T-helper 1 cell treated with Interleukin-12 subunit alpha and Interleukin-12 subunit beta and Interleukin-4 antibody, amounts not matched to agents 30 μg/mL and 1 μg/mL, for 36 hours (primary cell): ENCODE data around the gene LSAMP.
"Not testable (repeated sequence)": the region's sequence is repeated elsewhere in the genome, so short reads cannot be mapped to it uniquely, and the experiment has no call there.

Experiments
- H3K27ac Mint-ChIP-seq: one replicate; pipeline ENCODE4 v1.8.0; 2021; ENCODE audit warnings: mild to moderate bottlenecking, mixed read lengths
- H3K27me3 Mint-ChIP-seq: one replicate; pipeline ENCODE4 v1.8.0; 2021; ENCODE audit warnings: low read depth, mixed read lengths
- H3K36me3 Mint-ChIP-seq: one replicate; pipeline ENCODE4 v1.8.0; 2021; ENCODE audit warnings: low read depth, mixed read lengths
- H3K4me1 Mint-ChIP-seq: one replicate; pipeline ENCODE4 v1.8.0; 2021; ENCODE audit warnings: low read depth, mixed read lengths
- H3K4me3 Mint-ChIP-seq: one replicate; pipeline ENCODE4 v1.8.0; 2021; ENCODE audit warnings: mild to moderate bottlenecking, moderate library complexity, mixed read lengths
- H3K9me3 Mint-ChIP-seq: one replicate; pipeline ENCODE4 v1.8.0; 2021; ENCODE audit warnings: mixed read lengths

The LSAMP gene

DNA sequence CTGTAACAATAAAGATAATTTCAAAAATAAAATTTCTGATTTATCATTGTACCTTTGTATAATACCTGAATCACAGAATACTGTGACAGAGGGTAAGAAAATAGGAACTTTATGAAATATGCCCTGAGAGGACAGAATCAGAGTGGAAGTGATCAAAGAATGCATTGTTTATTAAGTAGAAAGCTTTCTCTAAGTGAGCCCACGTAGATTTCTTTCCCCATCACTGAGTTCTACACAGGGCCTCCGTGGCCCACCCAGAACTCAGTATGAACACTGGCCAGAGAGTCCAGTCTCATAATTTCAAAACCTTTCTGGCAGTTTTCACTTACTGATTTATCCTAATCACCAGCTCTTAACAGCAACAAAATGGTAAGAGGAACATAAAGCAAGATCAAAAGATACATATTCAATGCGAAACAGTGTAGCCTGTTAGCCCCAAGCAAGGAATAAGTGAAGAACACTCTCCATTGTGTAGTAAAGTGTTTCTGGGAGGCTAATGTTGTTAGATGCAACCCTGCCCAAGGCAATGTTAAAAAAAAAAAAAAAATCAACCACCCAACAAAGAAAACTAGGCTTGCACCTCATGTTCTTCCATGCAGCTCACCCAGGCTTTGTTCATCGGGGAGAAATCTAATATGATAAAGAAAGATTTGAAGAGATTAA is 341.3 kb downstream of the LSAMP start:
- Mint-ChIP-seq H3K27ac (no peak overlapping the region), H3K27me3 (no peaks in the 10 kb centered on the region), H3K4me3 (no peak overlapping the region), H3K36me3 (no peaks in the 10 kb centered on the region), H3K9me3 (no peaks in the 10 kb centered on the region), H3K4me1 (no peaks in the 10 kb centered on the region)

- Mint-ChIP-seq H3K27ac (no peak overlapping the region), H3K4me1 (no peaks in the 10 kb centered on the region), H3K36me3 (no peaks in the 10 kb centered on the region), H3K4me3 (no peak overlapping the region), H3K9me3 (no peaks in the 10 kb centered on the region), H3K27me3 (no peaks in the 10 kb centered on the region)
Measured at GRCh38 chr3:116102037-116102436, 343.2 kb downstream of the LSAMP start.

DNA sequence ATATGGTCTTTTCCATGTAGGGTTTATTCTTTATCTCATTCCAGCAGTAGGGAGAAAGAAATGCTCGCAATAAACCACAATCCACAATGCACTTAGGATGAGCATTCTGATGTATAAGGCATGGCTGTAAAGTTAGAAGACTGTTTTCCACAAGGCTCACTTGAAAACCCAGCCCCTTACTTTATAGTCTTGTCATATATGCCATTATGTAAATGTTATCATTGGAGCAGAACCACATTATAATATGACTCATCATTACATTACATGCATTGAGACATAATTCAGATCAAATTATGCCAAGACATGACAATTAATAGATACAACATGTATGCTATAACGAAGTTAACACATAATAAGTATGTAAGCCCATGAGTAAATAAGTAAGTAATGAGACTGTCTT is 348.1 kb downstream of the LSAMP start:
- Mint-ChIP-seq H3K4me1 (no peaks in the 10 kb centered on the region), H3K4me3 (no peak overlapping the region), H3K9me3 (no peaks in the 10 kb centered on the region), H3K27me3 (no peaks in the 10 kb centered on the region), H3K36me3 (no peaks in the 10 kb centered on the region), H3K27ac (no peak overlapping the region)

- no peak overlapping the region for H3K27ac Mint-ChIP-seq
- H3K36me3 Mint-ChIP-seq, result no peaks in the 10 kb centered on the region
- no peaks in the 10 kb centered on the region for H3K9me3 Mint-ChIP-seq
- H3K4me1 Mint-ChIP-seq, result no peaks in the 10 kb centered on the region
- no peaks in the 10 kb centered on the region for H3K27me3 Mint-ChIP-seq
- no peak overlapping the region for H3K4me3 Mint-ChIP-seq
Measured at GRCh38 chr3:116096631-116097030, 348.7 kb downstream of the LSAMP start.

DNA sequence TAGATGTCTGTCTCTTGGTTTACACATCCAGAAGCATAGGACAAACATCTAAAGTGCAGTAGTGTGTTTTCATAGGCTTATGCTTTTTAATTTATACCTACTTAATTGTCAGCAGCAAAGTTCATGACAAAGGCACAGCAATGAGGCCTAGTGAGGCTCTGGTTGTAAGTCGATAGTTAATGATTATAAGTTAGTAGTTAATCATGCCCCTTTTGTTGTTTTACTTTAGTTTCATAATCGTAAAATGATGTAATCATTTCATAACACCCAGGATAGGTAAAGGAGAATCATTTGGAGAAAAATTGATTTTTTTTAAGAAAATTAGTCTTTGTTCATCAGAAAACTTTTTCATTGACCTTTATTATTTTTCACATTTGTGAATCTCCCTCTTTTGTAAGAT is 351.9 kb downstream of the LSAMP start:
- no peaks in the 10 kb centered on the region for H3K4me1 Mint-ChIP-seq
- H3K27ac Mint-ChIP-seq, result no peak overlapping the region
- no peak overlapping the region for H3K4me3 Mint-ChIP-seq

GRCh38 chr3:116087426-116087825 is 357.9 kb downstream of the LSAMP start:
- no peaks in the 10 kb centered on the region for H3K36me3 Mint-ChIP-seq
- H3K4me1 Mint-ChIP-seq, result no peaks in the 10 kb centered on the region
- no peak overlapping the region for H3K27ac Mint-ChIP-seq
- no peaks in the 10 kb centered on the region for H3K27me3 Mint-ChIP-seq
- no peak overlapping the region for H3K4me3 Mint-ChIP-seq
- no peaks in the 10 kb centered on the region for H3K9me3 Mint-ChIP-seq

More for the DNA sequence above, 351.9 kb downstream of the LSAMP start:
- Mint-ChIP-seq H3K36me3 (no peaks in the 10 kb centered on the region), H3K27me3 (no peaks in the 10 kb centered on the region), H3K9me3 (no peaks in the 10 kb centered on the region)

GRCh38 chr3:116084999-116085791 is 360.1 kb downstream of the LSAMP start:
- Mint-ChIP-seq H3K9me3 (no peaks in the 10 kb centered on the region), H3K4me1 (no peaks in the 10 kb centered on the region)

DNA sequence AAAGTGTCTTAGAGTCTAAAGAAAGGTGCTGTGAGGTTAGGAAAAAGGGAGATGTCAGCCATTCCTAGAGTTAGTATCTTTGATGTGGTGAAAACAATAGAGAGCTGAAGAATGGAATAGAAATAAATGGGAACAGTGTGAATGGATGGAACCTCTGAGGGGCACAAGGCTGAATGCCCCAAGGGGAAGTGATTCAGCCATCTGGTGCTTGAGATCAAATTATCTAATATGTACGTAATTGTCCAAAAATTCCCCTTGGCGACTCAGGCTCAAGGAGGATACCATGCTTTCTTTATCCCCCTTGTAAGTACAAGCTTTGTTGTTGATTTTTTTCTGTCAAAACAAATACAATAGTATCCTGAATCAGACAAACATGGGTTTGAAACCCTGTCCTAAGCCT is 361.6 kb downstream of the LSAMP start:
- no peaks in the 10 kb centered on the region for H3K4me1 Mint-ChIP-seq
- H3K36me3 Mint-ChIP-seq, result no peaks in the 10 kb centered on the region
- H3K27me3 Mint-ChIP-seq, result no peaks in the 10 kb centered on the region
- no peaks in the 10 kb centered on the region for H3K9me3 Mint-ChIP-seq
- no peak overlapping the region for H3K27ac Mint-ChIP-seq
- no peak overlapping the region for H3K4me3 Mint-ChIP-seq

More at GRCh38 chr3:116084999-116085791, 360.1 kb downstream of the LSAMP start:
- Mint-ChIP-seq H3K4me3 (no peak overlapping the region), H3K27ac (no peak overlapping the region), H3K36me3 (no peaks in the 10 kb centered on the region), H3K27me3 (no peaks in the 10 kb centered on the region)

DNA sequence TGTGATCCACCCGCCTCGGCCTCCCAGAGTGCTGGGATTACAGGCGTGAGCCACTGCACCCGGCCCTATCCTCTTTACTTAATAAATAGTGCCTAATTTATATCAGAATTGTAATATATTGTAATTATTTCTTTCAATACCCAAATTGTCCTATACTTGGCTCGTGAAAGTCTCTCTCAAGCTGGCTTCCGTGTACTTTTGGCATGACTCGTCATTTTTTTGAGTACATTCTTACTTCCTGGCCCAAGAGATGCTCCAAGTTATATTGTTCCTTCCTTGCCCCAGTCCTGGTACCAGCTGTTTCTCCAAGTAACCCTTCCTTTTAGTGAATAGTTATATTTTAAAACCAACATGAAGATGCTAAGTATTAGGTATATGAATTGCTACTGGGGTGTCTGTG is 366.7 kb downstream of the LSAMP start:
- Mint-ChIP-seq H3K36me3 (no peaks in the 10 kb centered on the region), H3K4me3 (no peak overlapping the region), H3K27ac (no peak overlapping the region), H3K4me1 (no peaks in the 10 kb centered on the region), H3K27me3 (no peaks in the 10 kb centered on the region), H3K9me3 (no peaks in the 10 kb centered on the region)

DNA sequence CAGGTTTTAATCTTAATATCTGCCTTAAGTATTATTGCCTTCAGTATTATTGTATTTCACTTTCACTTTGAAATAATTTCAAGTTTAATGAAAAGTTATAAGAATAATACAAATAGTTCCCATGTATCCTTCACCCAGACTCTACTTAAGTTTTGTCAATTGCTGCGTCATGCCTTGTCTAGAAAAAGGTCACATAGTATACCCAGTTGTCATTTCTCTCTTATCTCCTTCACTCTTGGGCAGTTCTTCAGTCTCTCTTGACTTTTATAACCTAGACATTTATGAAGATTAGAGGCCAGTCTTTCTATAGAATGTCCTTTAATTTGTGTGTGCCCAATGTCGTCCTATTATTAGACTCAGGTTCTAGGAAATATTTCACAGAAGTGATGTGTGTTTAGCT is 367.7 kb downstream of the LSAMP start:
- H3K9me3 Mint-ChIP-seq, result no peaks in the 10 kb centered on the region
- H3K4me1 Mint-ChIP-seq, result no peaks in the 10 kb centered on the region
- H3K27ac Mint-ChIP-seq, result no peak overlapping the region
- H3K36me3 Mint-ChIP-seq, result no peaks in the 10 kb centered on the region
- H3K27me3 Mint-ChIP-seq, result no peaks in the 10 kb centered on the region
- no peak overlapping the region for H3K4me3 Mint-ChIP-seq

DNA sequence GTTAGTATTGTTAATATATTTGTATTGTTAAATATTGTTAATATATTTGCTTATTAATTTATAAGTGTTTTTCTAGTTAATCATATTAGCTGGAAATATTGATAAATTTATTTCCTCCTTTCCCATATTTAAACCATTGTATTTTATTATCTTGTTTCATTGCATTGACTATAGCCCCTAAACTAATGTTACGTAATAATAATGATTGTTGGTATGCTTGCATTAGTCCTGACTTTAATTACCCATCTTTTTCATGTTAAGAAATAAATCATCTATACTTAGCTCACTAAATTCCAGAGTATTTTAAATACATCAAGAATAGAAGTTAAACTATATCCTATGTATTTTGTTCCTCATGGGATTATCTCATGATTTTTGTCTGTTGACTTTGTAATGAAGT is 368.2 kb downstream of the LSAMP start:
- Mint-ChIP-seq H3K4me1 (no peaks in the 10 kb centered on the region), H3K9me3 (no peaks in the 10 kb centered on the region), H3K36me3 (no peaks in the 10 kb centered on the region), H3K27me3 (no peaks in the 10 kb centered on the region), H3K27ac (no peak overlapping the region), H3K4me3 (no peak overlapping the region)

- not testable (repeated sequence) for H3K27me3 Mint-ChIP-seq, H3K27ac Mint-ChIP-seq, H3K9me3 Mint-ChIP-seq, H3K4me1 Mint-ChIP-seq, H3K36me3 Mint-ChIP-seq, H3K4me3 Mint-ChIP-seq
Measured at GRCh38 chr3:116070516-116071278, 374.6 kb downstream of the LSAMP start.

GRCh38 chr3:116070061-116070460 is 375.2 kb downstream of the LSAMP start:
- H3K4me1 Mint-ChIP-seq, result no peaks in the 10 kb centered on the region
- H3K36me3 Mint-ChIP-seq, result no peaks in the 10 kb centered on the region
- H3K4me3 Mint-ChIP-seq, result no peak overlapping the region
- no peaks in the 10 kb centered on the region for H3K9me3 Mint-ChIP-seq
- no peaks in the 10 kb centered on the region for H3K27me3 Mint-ChIP-seq
- H3K27ac Mint-ChIP-seq, result no peak overlapping the region

DNA sequence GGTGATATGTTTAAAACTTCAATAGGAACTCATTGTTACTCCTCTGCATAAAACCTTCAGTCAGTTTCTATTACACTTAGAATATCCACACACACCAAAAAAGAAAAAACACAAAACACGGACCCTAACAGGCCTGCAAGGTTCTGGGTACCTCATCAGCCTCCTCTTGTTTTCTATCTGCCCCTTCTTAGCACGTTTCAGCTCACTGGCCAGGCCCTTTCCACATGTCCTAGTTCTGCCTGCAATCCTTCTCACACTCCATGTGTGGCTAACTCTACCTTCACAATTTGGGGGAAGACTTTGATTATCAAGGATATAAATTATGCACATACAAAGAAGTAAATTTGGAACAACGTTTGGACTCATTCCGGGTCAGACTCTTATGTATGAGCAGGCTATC is 376.3 kb downstream of the LSAMP start:
- no peak overlapping the region for H3K27ac Mint-ChIP-seq
- no peaks in the 10 kb centered on the region for H3K9me3 Mint-ChIP-seq
- no peak overlapping the region for H3K4me3 Mint-ChIP-seq
- no peaks in the 10 kb centered on the region for H3K4me1 Mint-ChIP-seq
- no peaks in the 10 kb centered on the region for H3K27me3 Mint-ChIP-seq
- H3K36me3 Mint-ChIP-seq, result no peaks in the 10 kb centered on the region

DNA sequence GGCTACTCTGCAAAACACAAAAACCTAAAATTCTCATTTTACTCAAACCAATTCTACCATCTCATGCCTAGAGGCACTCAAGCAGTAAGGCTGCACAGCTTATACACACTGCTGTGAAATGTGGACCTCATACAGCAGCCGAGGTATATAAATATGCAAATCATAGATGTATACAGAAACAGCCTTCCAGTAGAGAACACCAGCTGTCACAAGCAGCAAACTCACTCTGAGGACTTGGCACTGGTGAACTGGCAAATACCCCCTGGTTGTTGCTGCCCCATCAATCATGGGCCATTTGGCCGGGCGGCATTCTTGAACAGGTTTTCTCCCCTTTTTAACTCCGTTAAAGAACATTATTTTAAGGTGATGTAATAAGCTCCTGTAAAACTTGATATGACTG is 378.0 kb downstream of the LSAMP start:
- no peaks in the 10 kb centered on the region for H3K4me1 Mint-ChIP-seq
- no peaks in the 10 kb centered on the region for H3K27me3 Mint-ChIP-seq
- no peaks in the 10 kb centered on the region for H3K9me3 Mint-ChIP-seq
- H3K27ac Mint-ChIP-seq, result no peak overlapping the region
- no peak overlapping the region for H3K4me3 Mint-ChIP-seq
- no peaks in the 10 kb centered on the region for H3K36me3 Mint-ChIP-seq
